Breast epithelium (tissue), 3 donors: ENCODE data around the gene OBP2B.

Source experiments
- POLR2A ChIP-seq: fragments of 450-650 bp; IDR thresholded peaks from one replicate; pipeline ENCODE4 v1.6.1; 2016; ENCODE audit warnings: antibody characterized with exemption, mild to moderate bottlenecking, moderate library complexity
- POLR2AphosphoS5 ChIP-seq, 3 donors: sonication (generic); formaldehyde crosslinking; IDR thresholded peaks; one replicate each; pipeline ENCODE4 v1.6.1; 2017; ENCODE audit warnings: antibody characterized with exemption in 3 of 3
- TF ChIP-seq, protein P1 (sequence below), 3 donors: fragments of 450-650 bp; IDR thresholded peaks; one replicate each; pipeline ENCODE4 v1.5.1; 2016 to 2017; ENCODE audit warnings: antibody characterized with exemption in 3 of 3, mild to moderate bottlenecking in 3 of 3, moderate library complexity in 3 of 3

DNA sequence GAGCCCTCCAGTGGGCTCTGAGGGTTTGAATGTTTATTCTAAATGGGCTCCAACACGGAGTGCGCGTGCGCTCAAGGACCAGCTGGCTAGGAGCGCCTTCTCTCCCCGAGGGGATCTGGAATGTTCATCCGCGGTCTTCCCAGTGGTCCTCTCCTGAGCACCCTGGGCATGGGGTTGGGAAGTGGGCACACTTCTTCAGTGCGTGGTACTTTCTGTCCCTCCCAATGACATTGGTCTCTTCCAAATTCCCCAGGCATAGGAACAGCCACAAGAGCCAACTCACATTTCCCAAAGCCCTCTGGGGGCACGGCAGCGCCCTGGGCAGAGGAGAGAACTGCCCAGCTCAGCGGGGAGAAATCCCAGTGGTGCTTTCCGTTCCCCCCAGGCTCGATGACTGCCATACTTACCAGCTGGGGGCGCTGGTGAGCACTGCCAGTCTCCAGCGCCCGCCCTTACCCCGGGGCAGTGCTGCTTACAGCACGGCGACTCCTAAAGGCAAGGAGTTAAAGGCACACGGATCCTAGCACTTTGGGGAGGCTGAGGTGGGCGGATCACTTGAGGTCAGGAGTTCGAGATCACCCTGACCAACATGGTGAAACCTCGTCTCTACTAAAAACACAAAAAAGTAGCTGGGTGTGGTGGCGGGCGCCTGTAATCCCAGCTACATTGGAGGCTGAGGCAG lies 29.9 kb upstream of the OBP2B start:
- TF ChIP-seq, protein P1, sequence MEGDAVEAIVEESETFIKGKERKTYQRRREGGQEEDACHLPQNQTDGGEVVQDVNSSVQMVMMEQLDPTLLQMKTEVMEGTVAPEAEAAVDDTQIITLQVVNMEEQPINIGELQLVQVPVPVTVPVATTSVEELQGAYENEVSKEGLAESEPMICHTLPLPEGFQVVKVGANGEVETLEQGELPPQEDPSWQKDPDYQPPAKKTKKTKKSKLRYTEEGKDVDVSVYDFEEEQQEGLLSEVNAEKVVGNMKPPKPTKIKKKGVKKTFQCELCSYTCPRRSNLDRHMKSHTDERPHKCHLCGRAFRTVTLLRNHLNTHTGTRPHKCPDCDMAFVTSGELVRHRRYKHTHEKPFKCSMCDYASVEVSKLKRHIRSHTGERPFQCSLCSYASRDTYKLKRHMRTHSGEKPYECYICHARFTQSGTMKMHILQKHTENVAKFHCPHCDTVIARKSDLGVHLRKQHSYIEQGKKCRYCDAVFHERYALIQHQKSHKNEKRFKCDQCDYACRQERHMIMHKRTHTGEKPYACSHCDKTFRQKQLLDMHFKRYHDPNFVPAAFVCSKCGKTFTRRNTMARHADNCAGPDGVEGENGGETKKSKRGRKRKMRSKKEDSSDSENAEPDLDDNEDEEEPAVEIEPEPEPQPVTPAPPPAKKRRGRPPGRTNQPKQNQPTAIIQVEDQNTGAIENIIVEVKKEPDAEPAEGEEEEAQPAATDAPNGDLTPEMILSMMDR (IDR thresholded peaks at IDR 0.05): peak in 2 of 3 donors; percentile 35 to 37
- TF ChIP-seq POLR2A: no peak
- TF ChIP-seq POLR2AphosphoS5 (IDR thresholded peaks at IDR 0.05): no peak
